Muscle layer of duodenum (tissue), 2 donors: Measurements from ENCODE around the gene PHRF1.
A peak's percentile ranks its signal among the peaks of the same experiment; 100 is the strongest.

ENCODE experiments used
- H3K27ac ChIP-seq: one replicate; pipeline ENCODE4 v1.7.0; 2013; ENCODE audit warnings: mild to moderate bottlenecking, low read length
- H3K27me3 ChIP-seq: one replicate; pipeline ENCODE4 v1.7.0; 2013; ENCODE audit warnings: low read depth, mild to moderate bottlenecking, control low read depth, low read length
- H3K36me3 ChIP-seq, 2 donors: one replicate each; pipeline ENCODE4 v1.7.0; 2013; ENCODE audit warnings: low read length in 2 of 2, control low read depth in 1 of 2, mild to moderate bottlenecking in 1 of 2; ENCODE audit not compliant: insufficient read depth in 2 of 2, control insufficient read depth in 1 of 2
- H3K4me1 ChIP-seq, 2 donors: one replicate each; pipeline ENCODE4 v1.7.0; 2013; ENCODE audit warnings: low read length in 2 of 2, mild to moderate bottlenecking in 2 of 2, control low read depth in 1 of 2, moderate library complexity in 1 of 2; ENCODE audit not compliant: insufficient read depth in 2 of 2, control insufficient read depth in 1 of 2
- H3K4me3 ChIP-seq, 2 donors: one replicate each; pipeline ENCODE4 v1.7.0; 2013; ENCODE audit warnings: low read length in 2 of 2, low read depth in 1 of 2, mild to moderate bottlenecking in 1 of 2
- H3K9me3 ChIP-seq, 2 donors: one replicate each; pipeline ENCODE4 v1.7.0; 2013; ENCODE audit warnings: low read length in 2 of 2, control low read depth in 1 of 2, mild to moderate bottlenecking in 1 of 2; ENCODE audit not compliant: control insufficient read depth in 1 of 2
- donor health status: healthy.

Gene PHRF1

DNA sequence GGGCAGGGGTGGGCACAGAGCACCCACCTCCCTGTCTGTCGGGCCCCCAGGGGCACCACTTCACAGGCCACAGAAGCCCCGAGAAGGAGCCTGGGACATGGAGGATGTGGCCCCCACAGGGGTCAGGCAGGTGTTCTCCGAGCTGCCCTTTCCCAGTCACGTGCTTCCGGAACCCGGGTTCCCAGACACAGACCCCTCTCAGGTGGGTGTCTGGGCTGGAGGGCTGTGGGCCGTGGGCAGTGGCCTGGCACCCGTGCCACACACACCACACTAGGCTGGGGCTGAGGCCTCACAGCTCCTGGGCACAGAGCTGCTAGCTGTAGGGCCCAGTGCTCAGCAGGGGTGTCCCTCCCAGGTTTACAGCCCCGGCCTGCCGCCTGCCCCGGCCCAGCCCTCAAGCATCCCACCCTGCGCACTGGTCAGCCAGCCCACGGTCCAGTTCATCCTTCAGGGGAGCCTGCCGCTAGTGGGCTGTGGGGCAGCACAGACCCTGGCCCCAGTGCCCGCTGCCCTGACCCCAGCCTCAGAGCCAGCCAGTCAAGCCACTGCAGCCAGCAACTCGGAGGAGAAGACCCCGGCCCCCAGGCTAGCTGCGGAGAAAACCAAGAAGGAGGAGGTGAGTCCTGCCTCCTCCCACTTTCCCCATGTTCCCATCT lies 34.0 kb downstream of the PHRF1 start:
- Histone ChIP-seq H3K4me1 (peaks cover 0 to 19% of the 10 kb centered on the region in 2 donors), H3K36me3 (peaks cover 52 to 80% of the 10 kb centered on the region in 2 donors), H3K27me3 (no peaks in the 10 kb centered on the region), H3K4me3 (no peak overlapping the region), H3K9me3 (no peaks in the 10 kb centered on the region), H3K27ac (no peak overlapping the region)

DNA sequence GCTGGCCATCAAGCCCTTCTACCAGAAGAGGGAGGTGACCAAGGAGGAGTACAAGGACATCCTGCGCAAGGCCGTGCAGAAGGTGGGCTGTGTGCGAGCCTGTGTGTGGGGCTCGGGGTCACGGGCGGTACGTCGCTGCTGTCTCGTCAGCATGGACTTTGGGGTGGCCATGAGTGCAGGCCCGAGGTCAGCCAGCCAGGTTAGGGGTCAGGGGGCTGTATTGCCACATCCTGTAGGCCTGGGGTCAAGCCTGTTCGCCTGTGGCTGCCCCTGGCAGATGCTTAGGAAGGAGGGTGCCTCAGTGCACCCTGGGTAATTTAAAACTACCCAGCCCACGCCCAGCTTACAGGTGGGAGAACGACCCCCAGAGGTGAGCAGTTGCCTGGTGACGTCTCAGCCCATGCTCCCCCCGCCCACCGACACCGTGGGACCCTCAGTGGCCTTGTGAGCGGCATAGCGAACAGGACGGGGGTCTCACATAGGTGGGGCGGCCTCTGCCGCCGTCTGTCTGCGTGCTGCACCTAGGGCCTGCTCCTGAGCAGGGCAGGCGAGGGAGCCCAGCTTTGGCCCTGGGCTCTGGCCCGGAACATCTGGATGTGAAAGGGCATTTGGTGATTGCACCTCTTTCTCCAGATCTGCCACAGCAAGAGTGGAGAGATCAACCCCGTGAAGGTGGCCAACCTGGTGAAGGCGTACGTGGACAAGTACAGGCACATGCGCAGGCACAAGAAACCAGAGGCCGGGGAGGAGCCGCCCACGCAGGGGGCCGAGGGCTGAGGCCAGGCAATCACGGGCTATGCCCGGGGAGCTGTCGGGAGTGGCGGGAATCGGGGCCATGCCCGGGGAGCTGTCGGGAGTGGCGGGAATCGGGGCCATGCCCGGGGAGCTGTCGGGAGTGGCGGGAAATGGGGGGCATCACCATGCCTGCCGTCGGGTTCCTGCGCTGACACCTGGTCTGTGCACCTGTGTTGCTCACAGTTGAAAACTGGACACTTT lies 35.0 kb downstream of the PHRF1 start:
- no peak overlapping the region for H3K27ac ChIP-seq

DNA sequence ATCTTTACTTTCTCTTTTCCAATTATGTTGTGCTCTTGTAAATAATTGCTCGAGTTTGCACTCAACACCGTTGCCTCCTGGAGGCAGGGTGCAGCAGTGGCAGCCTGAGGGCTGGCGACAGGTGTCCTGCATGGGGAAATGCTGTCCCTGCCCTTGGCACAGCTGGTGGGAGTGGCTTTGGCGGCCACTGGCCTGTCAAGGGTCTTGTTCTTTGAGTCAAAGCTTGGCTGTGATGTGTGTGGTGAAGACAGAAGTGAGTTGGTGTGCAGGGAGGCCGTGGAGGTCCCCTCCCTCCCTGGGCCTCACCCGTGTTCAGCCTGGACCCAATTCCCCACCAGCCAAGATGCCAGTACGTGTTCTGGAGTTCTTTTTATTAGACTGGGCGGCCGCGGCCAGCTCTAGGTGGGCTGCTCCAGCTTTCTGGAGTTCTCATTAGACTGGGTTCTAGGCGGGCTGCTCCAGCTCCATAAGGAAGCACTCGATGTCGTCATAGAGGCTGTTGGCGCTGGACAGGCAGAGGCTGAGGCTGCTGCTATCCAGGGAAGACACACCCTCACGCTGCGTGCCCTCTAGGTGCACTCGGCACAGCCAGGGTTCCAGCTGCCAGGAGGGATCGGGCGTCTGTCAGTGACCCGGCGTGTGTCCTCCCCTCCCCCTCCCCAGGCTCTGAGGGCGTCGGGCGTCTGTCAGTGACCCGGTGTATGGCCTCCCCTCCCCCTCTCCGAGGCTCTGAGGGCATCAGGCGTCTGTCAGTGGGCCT lies 36.1 kb downstream of the PHRF1 start:
- Histone ChIP-seq H3K27me3 (no peaks in the 10 kb centered on the region), H3K27ac (peak overlapping the region; percentile 39), H3K36me3 (peaks cover 34 to 59% of the 10 kb centered on the region in 2 donors), H3K9me3 (no peaks in the 10 kb centered on the region), H3K4me3 (no peak overlapping the region), H3K4me1 (peaks cover 0 to 16% of the 10 kb centered on the region in 2 donors)

More for the DNA sequence above, 35.0 kb downstream of the PHRF1 start:
- Histone ChIP-seq H3K36me3 (peaks cover 44 to 70% of the 10 kb centered on the region in 2 donors), H3K4me1 (peaks cover 0 to 16% of the 10 kb centered on the region in 2 donors), H3K27me3 (no peaks in the 10 kb centered on the region), H3K4me3 (no peak overlapping the region), H3K9me3 (no peaks in the 10 kb centered on the region)

DNA sequence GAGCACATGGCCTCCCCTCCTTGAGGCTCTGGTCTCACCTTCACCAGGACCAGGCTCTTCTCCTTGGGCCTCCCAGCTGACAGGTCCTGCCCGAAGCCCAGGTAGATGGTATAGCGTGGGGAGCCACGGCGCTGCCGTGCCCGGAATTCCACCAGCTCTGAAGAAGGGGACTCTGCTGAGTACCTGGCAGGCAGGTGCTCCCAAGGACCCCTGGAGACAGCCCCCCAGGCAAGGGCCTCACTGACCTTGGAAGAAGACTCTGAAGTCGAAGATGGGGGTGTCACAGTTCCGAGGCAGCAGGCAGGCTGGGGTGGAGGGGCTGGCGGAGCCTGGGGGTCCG lies 36.7 kb downstream of the PHRF1 start:
- no peaks in the 10 kb centered on the region for H3K9me3 ChIP-seq
- no peak overlapping the region for H3K4me3 ChIP-seq
- peaks cover 31 to 53% of the 10 kb centered on the region in 2 donors for H3K36me3 ChIP-seq
- no peaks in the 10 kb centered on the region for H3K27me3 ChIP-seq
- H3K4me1 ChIP-seq, result peaks cover 0 to 16% of the 10 kb centered on the region in 2 donors
- peak overlapping the region; percentile 39 for H3K27ac ChIP-seq

DNA sequence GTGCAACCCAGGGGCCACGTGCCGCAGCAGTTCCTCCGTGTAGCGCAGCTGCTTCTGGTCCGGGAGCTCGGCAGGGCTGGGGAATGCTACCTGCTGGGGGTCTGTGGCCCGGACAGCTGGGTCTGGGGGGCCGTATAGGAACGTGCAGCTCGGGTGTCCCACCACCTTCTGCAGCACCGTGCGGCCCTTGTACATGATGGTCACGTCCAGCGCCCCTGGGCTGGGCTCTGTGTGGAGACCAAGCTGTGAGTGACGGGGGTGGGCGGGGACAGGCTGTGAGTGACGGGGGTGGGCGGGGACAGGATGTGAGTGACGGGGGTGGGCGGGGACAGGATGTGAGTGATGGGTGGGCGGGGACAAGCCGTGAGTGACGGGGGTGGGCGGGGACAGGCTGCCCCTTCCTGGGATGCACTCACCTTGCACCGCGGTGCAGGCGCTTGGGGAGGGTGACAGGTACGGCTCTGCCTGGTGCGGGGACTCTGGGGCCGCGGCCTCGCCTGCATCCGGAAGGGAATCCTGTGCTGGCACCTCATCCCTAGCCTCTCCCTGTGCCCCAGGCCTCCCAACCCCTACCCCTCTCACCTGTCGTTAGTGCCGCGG lies 37.2 kb downstream of the PHRF1 start:
- H3K4me3 ChIP-seq, result no peak overlapping the region
- peaks cover 0 to 16% of the 10 kb centered on the region in 2 donors for H3K4me1 ChIP-seq
- peaks cover 28 to 48% of the 10 kb centered on the region in 2 donors for H3K36me3 ChIP-seq
- no peak overlapping the region for H3K27ac ChIP-seq
- no peaks in the 10 kb centered on the region for H3K9me3 ChIP-seq
- H3K27me3 ChIP-seq, result no peaks in the 10 kb centered on the region

DNA sequence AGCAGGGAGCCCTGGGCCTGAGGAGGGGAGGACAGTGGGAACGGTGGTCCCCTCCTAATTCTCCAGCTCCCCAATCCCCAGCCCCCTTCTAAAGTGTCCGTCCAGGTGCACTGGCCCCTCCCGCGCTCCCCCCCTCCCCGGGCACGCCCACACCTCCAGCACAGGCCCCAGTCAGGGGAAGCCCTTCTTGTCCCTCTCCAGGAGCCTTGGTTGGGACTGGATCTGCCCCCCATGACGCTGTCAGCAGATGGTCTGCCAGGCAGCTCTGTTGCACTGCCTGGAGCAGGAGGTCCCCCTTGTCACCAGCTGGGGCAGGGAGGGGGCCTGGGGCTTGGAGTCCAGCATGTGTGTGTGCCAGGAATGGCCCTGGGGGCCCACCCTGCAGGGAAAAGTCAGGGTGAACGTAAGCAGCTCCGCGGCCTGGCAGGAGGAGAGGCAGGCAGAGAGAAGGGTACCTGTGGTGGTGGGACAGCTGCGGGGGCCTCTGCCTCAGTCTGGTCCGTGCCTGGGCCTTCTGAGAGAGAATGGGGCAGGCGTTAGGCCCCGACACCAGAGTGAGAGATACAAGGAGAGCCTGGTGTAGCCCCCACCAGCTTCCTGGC lies 37.9 kb downstream of the PHRF1 start:
- no peak overlapping the region for H3K27ac ChIP-seq
- no peaks in the 10 kb centered on the region for H3K9me3 ChIP-seq
- peaks cover 25 to 41% of the 10 kb centered on the region in 2 donors for H3K36me3 ChIP-seq
- H3K4me1 ChIP-seq, result peaks cover 0 to 16% of the 10 kb centered on the region in 2 donors
- H3K27me3 ChIP-seq, result no peaks in the 10 kb centered on the region
- peak overlapping the region in 1 of 2 donors; percentile 70 for H3K4me3 ChIP-seq

DNA sequence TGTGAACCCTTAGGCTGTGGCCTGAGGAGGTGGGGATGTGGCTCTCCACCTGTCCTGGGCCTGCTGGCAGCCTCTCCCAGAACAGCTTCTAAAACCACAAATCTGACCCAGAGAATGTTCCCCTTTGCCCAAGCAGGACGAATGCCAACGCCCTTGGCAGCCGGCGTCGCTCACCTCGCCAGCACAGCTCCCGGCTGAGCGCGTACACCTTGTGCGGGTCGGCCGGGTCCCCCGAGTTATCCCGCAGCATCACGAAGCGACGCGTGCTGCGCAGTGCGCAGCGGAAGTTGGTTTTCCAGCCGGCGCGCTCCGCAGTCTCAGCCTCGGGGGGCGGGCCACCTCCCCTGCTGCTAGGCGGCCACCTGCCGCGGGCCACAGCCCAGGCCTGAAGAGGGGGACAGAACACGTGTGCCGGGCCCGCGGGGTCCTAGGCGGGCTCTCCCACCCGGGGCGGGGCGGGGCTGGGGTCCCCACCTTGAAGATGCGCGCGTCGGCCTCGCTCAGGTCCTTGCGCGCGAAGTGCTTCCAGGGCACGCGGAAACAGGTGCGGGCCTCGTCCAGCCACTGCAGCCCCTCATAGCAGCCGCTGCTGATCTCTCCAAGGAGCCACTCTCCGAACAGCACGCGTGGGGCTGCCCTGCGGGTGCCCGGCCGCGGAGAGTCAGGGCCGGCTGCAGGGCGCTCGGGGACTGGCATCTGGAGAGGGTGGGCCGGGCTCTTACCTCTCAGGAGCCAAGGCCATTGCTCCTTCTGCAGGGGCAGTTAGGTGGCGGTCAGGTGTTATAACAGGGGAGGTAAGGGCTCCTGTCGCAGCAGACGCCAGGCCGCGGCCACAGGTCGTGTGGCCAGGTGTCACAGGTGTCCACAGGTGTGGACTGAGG lies 38.6 kb downstream of the PHRF1 start:
- Histone ChIP-seq H3K4me1 (peaks cover 0 to 16% of the 10 kb centered on the region in 2 donors), H3K36me3 (peaks cover 25 to 34% of the 10 kb centered on the region in 2 donors)

DNA sequence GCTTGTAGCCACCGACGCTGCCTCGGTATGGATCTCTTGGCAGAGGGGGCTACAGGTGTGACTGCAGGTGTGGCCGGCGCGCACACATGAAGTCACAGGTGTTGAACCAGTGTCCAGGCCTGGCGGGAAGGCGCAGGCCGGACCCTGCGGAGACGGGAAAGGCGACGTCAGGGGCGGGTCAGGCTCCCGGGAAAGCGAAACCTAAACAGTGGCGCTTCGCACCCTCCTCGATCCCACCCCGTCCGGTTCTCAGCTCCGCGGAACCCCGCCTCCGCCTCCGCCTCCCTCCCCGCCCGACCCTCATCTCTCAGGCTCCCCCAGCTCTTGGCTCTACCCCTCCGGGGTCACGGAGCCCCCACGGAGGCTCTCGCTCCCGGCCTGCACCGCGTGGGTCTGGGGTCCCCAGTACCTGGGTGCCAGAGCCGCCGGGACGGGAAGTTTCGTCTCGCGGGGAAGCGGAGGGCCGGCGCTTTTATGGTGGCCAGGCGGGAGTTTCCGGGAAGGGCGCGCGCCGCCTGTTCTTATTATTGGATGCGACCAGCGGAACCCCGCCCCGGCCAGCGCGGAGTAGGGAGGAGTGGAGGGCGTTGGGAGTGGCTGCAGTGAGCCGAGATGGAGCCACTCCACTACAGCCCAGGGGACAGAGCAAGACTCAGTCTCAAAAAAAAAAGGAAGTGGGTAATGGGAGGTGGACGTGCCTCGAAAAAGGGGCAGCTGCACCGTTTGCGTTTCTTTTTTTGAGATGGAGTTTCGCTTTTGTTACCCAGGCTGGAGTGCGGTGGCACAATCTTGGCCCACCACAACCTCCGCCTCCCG lies 39.4 kb downstream of the PHRF1 start, which contains the start of gene IRF7:
Gene IRF7 (minus strand): TSS at position 447 of the 816 bp plus-strand sequence. CDS start 586 bp downstream, outside the sequence.
- Histone ChIP-seq H3K9me3 (no peaks in the 10 kb centered on the region), H3K4me1 (peaks cover 0 to 16% of the 10 kb centered on the region in 2 donors), H3K27ac (peak within 1 kb of the TSS; percentile 87), H3K27me3 (no peaks in the 10 kb centered on the region), H3K4me3 (peak within 1 kb of the TSS; percentile 70 to 84), H3K36me3 (peaks cover 21 to 25% of the 10 kb centered on the region in 2 donors)

More for the DNA sequence above, 38.6 kb downstream of the PHRF1 start:
- peak overlapping the region; percentile 87 for H3K27ac ChIP-seq
- no peaks in the 10 kb centered on the region for H3K27me3 ChIP-seq
- no peaks in the 10 kb centered on the region for H3K9me3 ChIP-seq
- peak overlapping the region; percentile 70 to 84 for H3K4me3 ChIP-seq
